Activated naive CD8-positive, alpha-beta T cell treated with anti-CD3 and anti-CD28 coated beads, Interleukin-2, amount 50 U/mL, for 24 hours (primary cell): Measurements from ENCODE around the gene CORO2B.

ENCODE experiments used
- ATAC-seq: fragments of 150-1000 bp; cut with Tn5 transposase; one replicate; pipeline ENCODE4 v1.10.0; 2021
- DNase-seq: peaks from one replicate; pipeline ENCODE4 v3.0.0; 2021
- H3K27ac Mint-ChIP-seq: one replicate; pipeline ENCODE4 v1.8.0; 2021; ENCODE audit warnings: mild to moderate bottlenecking, mixed read lengths
- H3K27me3 Mint-ChIP-seq: one replicate; pipeline ENCODE4 v1.8.0; 2021; ENCODE audit warnings: mixed read lengths
- H3K36me3 Mint-ChIP-seq: one replicate; pipeline ENCODE4 v1.8.0; 2021; ENCODE audit warnings: low read depth, mixed read lengths
- H3K4me1 Mint-ChIP-seq: one replicate; pipeline ENCODE4 v1.8.0; 2021; ENCODE audit warnings: mixed read lengths
- H3K4me3 Mint-ChIP-seq: one replicate; pipeline ENCODE4 v1.8.0; 2021; ENCODE audit warnings: mild to moderate bottlenecking, moderate library complexity, mixed read lengths
- H3K9me3 Mint-ChIP-seq: one replicate; pipeline ENCODE4 v1.8.0; 2021; ENCODE audit warnings: mixed read lengths

The CORO2B gene

GRCh38 chr15:68550498-68551295, 28.1 kb upstream of the CORO2B start:
- H3K27ac Mint-ChIP-seq, result no peak overlapping the region
- ATAC-seq (peak; percentile 44), DNase-seq (peak; percentile 79)
- no peaks in the 10 kb centered on the region for H3K9me3 Mint-ChIP-seq
- H3K4me3 Mint-ChIP-seq, result no peak overlapping the region
- H3K4me1 Mint-ChIP-seq, result no peaks in the 10 kb centered on the region
- no peaks in the 10 kb centered on the region for H3K36me3 Mint-ChIP-seq
- H3K27me3 Mint-ChIP-seq, result peaks cover 26% of the 10 kb centered on the region

- H3K36me3 Mint-ChIP-seq, result no peaks in the 10 kb centered on the region
- ATAC-seq (no peak), DNase-seq (no peak)
- H3K4me1 Mint-ChIP-seq, result no peaks in the 10 kb centered on the region
- no peak overlapping the region for H3K4me3 Mint-ChIP-seq
- H3K9me3 Mint-ChIP-seq, result no peaks in the 10 kb centered on the region
- H3K27ac Mint-ChIP-seq, result no peak overlapping the region
- peaks cover 31% of the 10 kb centered on the region for H3K27me3 Mint-ChIP-seq
Observed at GRCh38 chr15:68551296-68551635, 27.5 kb upstream of the CORO2B start.

GRCh38 chr15:68552344-68552743, 26.4 kb upstream of the CORO2B start:
- H3K27ac Mint-ChIP-seq, result no peak overlapping the region
- H3K4me3 Mint-ChIP-seq, result no peak overlapping the region
- H3K9me3 Mint-ChIP-seq, result no peaks in the 10 kb centered on the region
- peaks cover 37% of the 10 kb centered on the region for H3K27me3 Mint-ChIP-seq
- ATAC-seq, result no peak
- no peaks in the 10 kb centered on the region for H3K4me1 Mint-ChIP-seq
- DNase-seq, result no peak
- H3K36me3 Mint-ChIP-seq, result no peaks in the 10 kb centered on the region

- no peak for ATAC-seq
- Mint-ChIP-seq H3K27ac (no peak overlapping the region), H3K4me3 (no peak overlapping the region), H3K4me1 (no peaks in the 10 kb centered on the region), H3K36me3 (no peaks in the 10 kb centered on the region), H3K9me3 (no peaks in the 10 kb centered on the region), H3K27me3 (peaks cover 41% of the 10 kb centered on the region)
- DNase-seq, result no peak
Observed at GRCh38 chr15:68552773-68553172, 26.0 kb upstream of the CORO2B start.

GRCh38 chr15:68553314-68553993, 25.3 kb upstream of the CORO2B start:
- H3K36me3 Mint-ChIP-seq, result no peaks in the 10 kb centered on the region
- H3K27me3 Mint-ChIP-seq, result peaks cover 46% of the 10 kb centered on the region
- no peak overlapping the region for H3K27ac Mint-ChIP-seq
- DNase-seq (no peak), ATAC-seq (no peak)
- no peak overlapping the region for H3K4me3 Mint-ChIP-seq
- peaks cover 1% of the 10 kb centered on the region for H3K4me1 Mint-ChIP-seq
- no peaks in the 10 kb centered on the region for H3K9me3 Mint-ChIP-seq

- Mint-ChIP-seq H3K27ac (no peak overlapping the region), H3K27me3 (peaks cover 52% of the 10 kb centered on the region), H3K4me3 (no peak overlapping the region), H3K4me1 (peaks cover 7% of the 10 kb centered on the region), H3K36me3 (no peaks in the 10 kb centered on the region), H3K9me3 (no peaks in the 10 kb centered on the region)
- DNase-seq, result peak; percentile 78
- no peak for ATAC-seq
Observed at GRCh38 chr15:68553994-68554720, 24.6 kb upstream of the CORO2B start.

GRCh38 chr15:68554721-68555678, 23.8 kb upstream of the CORO2B start:
- Mint-ChIP-seq H3K4me3 (no peak overlapping the region), H3K27ac (no peak overlapping the region), H3K36me3 (no peaks in the 10 kb centered on the region), H3K9me3 (no peaks in the 10 kb centered on the region), H3K27me3 (peaks cover 59% of the 10 kb centered on the region), H3K4me1 (peaks cover 15% of the 10 kb centered on the region)
- DNase-seq, result no peak
- no peak for ATAC-seq

GRCh38 chr15:68555679-68556037, 23.1 kb upstream of the CORO2B start:
- Mint-ChIP-seq H3K27me3 (peaks cover 60% of the 10 kb centered on the region), H3K36me3 (no peaks in the 10 kb centered on the region)
- ATAC-seq, result no peak

GRCh38 chr15:68556139-68556990, 22.4 kb upstream of the CORO2B start:
- H3K27ac Mint-ChIP-seq, result no peak overlapping the region

More at GRCh38 chr15:68555679-68556037, 23.1 kb upstream of the CORO2B start:
- peaks cover 21% of the 10 kb centered on the region for H3K4me1 Mint-ChIP-seq
- H3K4me3 Mint-ChIP-seq, result no peak overlapping the region
- no peak overlapping the region for H3K27ac Mint-ChIP-seq
- H3K9me3 Mint-ChIP-seq, result no peaks in the 10 kb centered on the region
- DNase-seq, result no peak

GRCh38 chr15:68557469-68558317, 21.1 kb upstream of the CORO2B start:
- Mint-ChIP-seq H3K27me3 (peaks cover 65% of the 10 kb centered on the region), H3K4me3 (no peak overlapping the region), H3K27ac (no peak overlapping the region), H3K9me3 (no peaks in the 10 kb centered on the region), H3K4me1 (peaks cover 21% of the 10 kb centered on the region), H3K36me3 (no peaks in the 10 kb centered on the region)
- DNase-seq (no peak), ATAC-seq (no peak)

More at GRCh38 chr15:68556139-68556990, 22.4 kb upstream of the CORO2B start:
- ATAC-seq (no peak), DNase-seq (no peak)
- no peaks in the 10 kb centered on the region for H3K9me3 Mint-ChIP-seq
- peaks cover 21% of the 10 kb centered on the region for H3K4me1 Mint-ChIP-seq
- peaks cover 61% of the 10 kb centered on the region for H3K27me3 Mint-ChIP-seq
- H3K4me3 Mint-ChIP-seq, result no peak overlapping the region
- H3K36me3 Mint-ChIP-seq, result no peaks in the 10 kb centered on the region

- H3K27me3 Mint-ChIP-seq, result peaks cover 67% of the 10 kb centered on the region
- ATAC-seq (no peak), DNase-seq (no peak)
- H3K4me1 Mint-ChIP-seq, result peaks cover 21% of the 10 kb centered on the region
- no peak overlapping the region for H3K27ac Mint-ChIP-seq
- H3K36me3 Mint-ChIP-seq, result no peaks in the 10 kb centered on the region
- H3K9me3 Mint-ChIP-seq, result no peaks in the 10 kb centered on the region
- H3K4me3 Mint-ChIP-seq, result peak overlapping the region; percentile 78
Observed at GRCh38 chr15:68558318-68559305, 20.2 kb upstream of the CORO2B start.
